IMR-90 (cell line): Measurements from ENCODE around the gene FCHSD2. TPM values are rescaled to one million over a fixed set of nuclear protein-coding genes. Genes with fewer than 3 reads are reported as not detected.
A peak's percentile ranks its signal among the peaks of the same experiment; 100 is the strongest.

ENCODE experiments used
- ATAC-seq: fragments of 200-7000 bp; cut with Tn5 transposase; 2 replicates; pipeline ENCODE4 v1.9.1; 2020; ENCODE audit warnings: low read depth, mild to moderate bottlenecking, moderate library complexity
- BruUV-seq: library from RNA; stranded (reverse); fragments of 400-500 nt; replicated peaks from 2 replicates; lab custom pipeline; 2021; lab: Mats Ljungman, UMichigan
- CTCF ChIA-PET: fragments of 300-600 bp; formaldehyde crosslinking; extraction: SDS; loops from one replicate; lab custom pipeline; 2021; ENCODE audit warnings: antibody characterized with exemption; lab: Yijun Ruan, JAX
- POLR2A ChIA-PET: fragments of 300-600 bp; sonication (Branson Sonifier 250); formaldehyde crosslinking; loops from one replicate; lab custom pipeline; 2022; ENCODE audit warnings: antibody characterized with exemption; ENCODE audit not compliant: unreplicated experiment; lab: Charles Lee
- DNase-seq: peaks from one replicate; pipeline ENCODE4 v3.0.0; 2013
- H2AFZ ChIP-seq: replicated peaks from 2 replicates; pipeline ENCODE3; 2013; ENCODE audit warnings: low read length, mild to moderate bottlenecking; ENCODE audit not compliant: poor library complexity
- H2AK5ac ChIP-seq: 2 replicates; pipeline ENCODE4 v1.6.1; 2013; ENCODE audit warnings: low read depth, low read length, inconsistent platforms
- H2AK9ac ChIP-seq: replicated peaks from 2 replicates; pipeline ENCODE3; 2013; ENCODE audit warnings: mild to moderate bottlenecking, low read depth, low read length, moderate library complexity; ENCODE audit not compliant: poor library complexity
- H2BK120ac ChIP-seq: 2 replicates; pipeline ENCODE4 v1.6.1; 2013; ENCODE audit warnings: low read depth, low read length, inconsistent platforms
- H2BK15ac ChIP-seq: 3 replicates; pipeline ENCODE4 v1.6.1; 2013; ENCODE audit warnings: low read depth, low read length, inconsistent platforms
- H2BK20ac ChIP-seq: 2 replicates; pipeline ENCODE4 v1.6.1; 2013; ENCODE audit warnings: low read depth, mild to moderate bottlenecking, inconsistent platforms, low read length, moderate library complexity
- H2BK5ac ChIP-seq: 2 replicates; pipeline ENCODE4 v1.6.1; 2013; ENCODE audit warnings: mild to moderate bottlenecking, low read depth, low read length, inconsistent platforms; ENCODE audit not compliant: poor library complexity, severe bottlenecking
- H3K14ac ChIP-seq: replicated peaks from 2 replicates; pipeline ENCODE4 v1.6.1; 2013; ENCODE audit warnings: low read depth, low read length, inconsistent platforms
- H3K18ac ChIP-seq: 2 replicates; pipeline ENCODE4 v1.6.1; 2013; ENCODE audit warnings: low read depth, low read length, control low read depth
- H3K23ac ChIP-seq: 2 replicates; pipeline ENCODE4 v1.6.1; 2013; ENCODE audit warnings: low read depth, low read length, inconsistent platforms
- H3K27ac ChIP-seq: 2 replicates; pipeline ENCODE4 v1.5.1; 2013; ENCODE audit warnings: mild to moderate bottlenecking, control low read depth, low read length; ENCODE audit not compliant: insufficient read depth
- H3K27me3 ChIP-seq: 2 replicates; pipeline ENCODE4 v1.6.1; 2013; ENCODE audit warnings: low read length; ENCODE audit not compliant: control insufficient read depth, insufficient read depth
- H3K36me3 ChIP-seq: 2 replicates; pipeline ENCODE4 v1.6.1; 2013; ENCODE audit warnings: low read length, mixed read lengths; ENCODE audit not compliant: control insufficient read depth, insufficient read depth
- H3K4ac ChIP-seq: 2 replicates; pipeline ENCODE4 v1.6.1; 2013; ENCODE audit warnings: low read depth, low read length, inconsistent platforms
- H3K4me1 ChIP-seq: 2 replicates; pipeline ENCODE4 v1.6.1; 2013; ENCODE audit warnings: low read length, mixed read lengths; ENCODE audit not compliant: control insufficient read depth, insufficient read depth
- H3K4me2 ChIP-seq: 2 replicates; pipeline ENCODE4 v1.6.1; 2013; ENCODE audit warnings: low read depth, mild to moderate bottlenecking, control low read depth, low read length, moderate library complexity
- H3K4me3 ChIP-seq: 2 replicates; pipeline ENCODE4 v1.5.1; 2013; ENCODE audit warnings: low read depth, mild to moderate bottlenecking, control low read depth, low read length, moderate library complexity; ENCODE audit not compliant: insufficient read depth
- H3K56ac ChIP-seq: 2 replicates; pipeline ENCODE4 v1.6.1; 2013; ENCODE audit warnings: low read length, inconsistent platforms; ENCODE audit not compliant: insufficient read depth; ENCODE audit errors: extremely low read depth
- H3K79me1 ChIP-seq, 2 experiments: 2 replicates each; pipeline ENCODE4 v1.6.1; 2013; ENCODE audit warnings: low read length in 2 of 2, inconsistent platforms in 1 of 2, low read depth in 1 of 2
- H3K9ac ChIP-seq: 2 replicates; pipeline ENCODE4 v1.6.1; 2013; ENCODE audit warnings: low read depth, low read length, control low read depth
- H3K9me1 ChIP-seq: 2 replicates; pipeline ENCODE4 v1.6.1; 2013; ENCODE audit warnings: low read length, inconsistent platforms; ENCODE audit not compliant: insufficient read depth
- H3K9me3 ChIP-seq: 2 replicates; pipeline ENCODE4 v1.6.1; 2013; ENCODE audit warnings: low read length; ENCODE audit not compliant: control insufficient read depth, insufficient read depth
- H4K20me1 ChIP-seq: 2 replicates; pipeline ENCODE4 v1.6.1; 2013; ENCODE audit warnings: low read length, inconsistent platforms; ENCODE audit not compliant: insufficient read depth
- H4K5ac ChIP-seq: 2 replicates; pipeline ENCODE4 v1.6.1; 2013; ENCODE audit warnings: mild to moderate bottlenecking, low read depth, low read length, control low read depth
- H4K8ac ChIP-seq, 2 experiments: 2 replicates each; pipeline ENCODE4 v1.6.1; 2013; ENCODE audit warnings: low read depth in 2 of 2, low read length in 2 of 2, control low read depth in 1 of 2, inconsistent platforms in 1 of 2
- H4K91ac ChIP-seq: 2 replicates; pipeline ENCODE4 v1.6.1; 2013; ENCODE audit warnings: low read depth, low read length, inconsistent platforms; ENCODE audit not compliant: insufficient read depth
- BHLHE40 ChIP-seq: fragments of 150-350 bp; IDR thresholded peaks from 2 replicates; pipeline ENCODE4 v1.6.1; 2016; ENCODE audit warnings: mild to moderate bottlenecking, low read depth, low read length
- CTCF ChIP-seq: conservative IDR thresholded peaks from 2 replicates; pipeline ENCODE4 v1.5.1; 2012; ENCODE audit warnings: mild to moderate bottlenecking, low read depth, low read length, improper control_type of control experiment
- FOS ChIP-seq: fragments of 150-350 bp; IDR thresholded peaks from 2 replicates; pipeline ENCODE4 v1.6.1; 2016; ENCODE audit warnings: low read depth, low read length
- MAFK ChIP-seq: IDR thresholded peaks from 2 replicates; pipeline ENCODE4 v1.6.1; 2012; ENCODE audit warnings: low read depth, low read length, improper control_type of control experiment
- MXI1 ChIP-seq: IDR thresholded peaks from 2 replicates; pipeline ENCODE4 v1.6.1; 2012; ENCODE audit warnings: low read depth, mild to moderate bottlenecking, low read length, moderate library complexity, borderline replicate concordance
- NFE2L2 ChIP-seq: fragments of 150-350 bp; IDR thresholded peaks from 2 replicates; pipeline ENCODE4 v1.6.1; 2016; ENCODE audit warnings: low read depth, mild to moderate bottlenecking, low read length
- POLR2A ChIP-seq: IDR thresholded peaks from 2 replicates; pipeline ENCODE4 v1.6.1; 2012; ENCODE audit warnings: mild to moderate bottlenecking, low read depth, low read length
- RAD21 ChIP-seq: IDR thresholded peaks from 2 replicates; pipeline ENCODE4 v1.6.1; 2012; ENCODE audit warnings: low read length, improper control_type of control experiment
- RFX5 ChIP-seq: IDR thresholded peaks from 2 replicates; pipeline ENCODE4 v1.8.0; 2012; ENCODE audit warnings: low read depth, mild to moderate bottlenecking, low read length, moderate library complexity
- SMC3 ChIP-seq: fragments of 150-350 bp; IDR thresholded peaks from 2 replicates; pipeline ENCODE4 v1.6.1; 2016; ENCODE audit warnings: low read depth, mild to moderate bottlenecking, antibody characterized with exemption, low read length, moderate library complexity
- USF2 ChIP-seq: fragments of 150-350 bp; IDR thresholded peaks from 2 replicates; pipeline ENCODE4 v1.6.1; 2017; ENCODE audit warnings: mild to moderate bottlenecking, antibody characterized with exemption, low read length, low read depth
- WGBS, 2 experiments: methylation state at CpG; one replicate each; pipeline versions ENCODE4 v1.1.5 to v1.1.7; 2013; ENCODE audit warnings: missing lambda C conversion rate in 2 of 2; ENCODE audit not compliant: insufficient read length in 1 of 2; ENCODE audit errors: extremely low coverage in 2 of 2; 5-methylcytosine and 5-hydroxymethylcytosine counted together
- dilution Hi-C: fragments of 300-500 bp; cut with HindIII; formaldehyde crosslinking; loops from one replicate; pipeline ENCODE4 v1.14.3; 2018; ENCODE audit warnings: low sequenced_read_pairs; ENCODE audit not compliant: unreplicated experiment
- in situ Hi-C: fragments of 300-500 bp; cut with MboI; formaldehyde crosslinking; loops from 3 replicates; pipeline ENCODE4 v1.14.3; 2019; ENCODE audit warnings: low sequenced_read_pairs, inconsistent platforms, mixed read lengths
- intact Hi-C: fragments of 100-400 bp; cut with micrococcal nuclease; formaldehyde crosslinking; loops from 2 replicates; pipeline ENCODE4 v1.10.0; 2022
- polyA plus RNA-seq, 3 experiments: library from polyadenylated mRNA; depleted of rRNA; stranded (reverse); fragments of >200 nt; gene quantifications; 2 replicates each; pipeline ENCODE4 v1.2.3, GENCODE V29; 2012; ENCODE audit warnings: low replicate concordance in 1 of 3
- total RNA-seq: library from RNA; depleted of rRNA; stranded (reverse); fragments of >200 nt; gene quantifications from 2 replicates; pipeline ENCODE4 v1.2.3, GENCODE V29; 2012
- TF ChIP-seq, protein P1 (sequence below): fragments of 150-350 bp; IDR thresholded peaks from 2 replicates; pipeline ENCODE4 v1.6.1; 2016; ENCODE audit warnings: low read depth, mild to moderate bottlenecking, low read length, moderate library complexity, borderline replicate concordance

The FCHSD2 gene
- total and polyA plus RNA-seq, 2 of the 4 experiments (the other 2 are of a cell fraction), result 5.9 to 18.7 TPM

DNA sequence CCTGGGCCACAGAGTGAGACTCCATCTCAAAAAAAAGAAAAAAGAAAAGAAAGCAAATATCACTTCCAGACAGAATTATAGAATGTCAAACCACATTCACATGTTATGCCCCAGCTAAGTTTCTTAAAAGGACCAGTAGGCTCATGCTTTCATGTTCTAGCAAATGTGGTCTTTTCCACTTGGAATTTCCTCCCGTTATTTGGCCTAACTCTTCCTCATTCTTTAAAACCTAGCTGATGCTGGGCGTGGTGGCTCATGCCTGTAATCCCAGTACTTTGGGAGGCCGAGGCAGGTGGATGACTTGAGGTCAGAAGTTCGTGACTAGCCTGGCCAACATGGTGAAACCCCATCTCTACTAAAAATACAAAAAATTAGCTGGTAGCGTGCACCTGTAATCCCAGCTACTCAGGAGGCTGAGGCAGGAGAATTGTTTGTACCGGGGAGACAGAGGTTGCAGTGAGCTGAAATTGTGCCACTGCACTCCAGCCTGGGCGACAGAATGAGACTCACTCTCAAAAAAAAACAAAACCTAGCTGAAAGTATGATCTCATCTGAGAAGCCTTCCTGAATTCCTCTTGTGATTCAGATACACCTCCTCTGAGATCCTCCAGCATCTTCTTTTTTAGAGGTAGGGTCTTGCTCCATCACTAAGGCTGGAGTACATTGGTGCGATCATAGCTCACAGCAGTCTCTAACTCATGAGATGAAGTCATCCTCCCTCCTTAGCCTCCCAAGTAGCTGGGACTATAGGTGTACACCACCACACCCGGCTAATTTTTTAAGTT lies 50.4 kb downstream of the FCHSD2 start:
- no peaks in the 10 kb centered on the region for H3K27me3 ChIP-seq
- peaks cover 23% of the 10 kb centered on the region; the same call in 1 of the 2 replicates for H4K20me1 ChIP-seq
- intact Hi-C loops (no loop called here), dilution Hi-C loops (no loop called here), in situ Hi-C loops (no loop called here)
- no peak overlapping the region for H3K9ac ChIP-seq
- no peak overlapping the region for H3K4ac ChIP-seq
- ChIA-PET POLR2A (no interaction called here), CTCF (interaction anchor here (0.6 kb wide), 1 partner anchor 26 kb away, joined by 4 read pairs; no protein-coding TSS in a partner anchor)
- no peaks in the 10 kb centered on the region; the same call in 1 of the 2 replicates for H3K36me3 ChIP-seq
- ATAC-seq (no peak), DNase-seq (peak; percentile 16)
- H3K4me2 ChIP-seq, result no peak overlapping the region
- no peak overlapping the region for H3K14ac ChIP-seq
- peaks cover 15% of the 10 kb centered on the region for H3K9me1 ChIP-seq
- no peak overlapping the region for H2BK15ac ChIP-seq
- no peak overlapping the region for H2BK20ac ChIP-seq
- no peak overlapping the region for H3K27ac ChIP-seq
- H2AK9ac ChIP-seq, result no peak overlapping the region
- H3K4me3 ChIP-seq, result no peak overlapping the region
- H3K9me3 ChIP-seq, result no peaks in the 10 kb centered on the region
- H2BK120ac ChIP-seq, result no peak overlapping the region
- TF ChIP-seq FOS, result no peak
- no peak for TF ChIP-seq POLR2A
- TF ChIP-seq BHLHE40, result no peak
- no peak for TF ChIP-seq MAFK
- TF ChIP-seq RFX5, result no peak
- TF ChIP-seq MXI1, result no peak
- no peak for TF ChIP-seq SMC3
- TF ChIP-seq CTCF, result no peak
- TF ChIP-seq, protein P1, sequence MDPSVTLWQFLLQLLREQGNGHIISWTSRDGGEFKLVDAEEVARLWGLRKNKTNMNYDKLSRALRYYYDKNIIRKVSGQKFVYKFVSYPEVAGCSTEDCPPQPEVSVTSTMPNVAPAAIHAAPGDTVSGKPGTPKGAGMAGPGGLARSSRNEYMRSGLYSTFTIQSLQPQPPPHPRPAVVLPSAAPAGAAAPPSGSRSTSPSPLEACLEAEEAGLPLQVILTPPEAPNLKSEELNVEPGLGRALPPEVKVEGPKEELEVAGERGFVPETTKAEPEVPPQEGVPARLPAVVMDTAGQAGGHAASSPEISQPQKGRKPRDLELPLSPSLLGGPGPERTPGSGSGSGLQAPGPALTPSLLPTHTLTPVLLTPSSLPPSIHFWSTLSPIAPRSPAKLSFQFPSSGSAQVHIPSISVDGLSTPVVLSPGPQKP, result no peak
- TF ChIP-seq RAD21, result no peak
- no peak for TF ChIP-seq USF2
- TF ChIP-seq NFE2L2, result no peak
- H3K23ac ChIP-seq, result no peak overlapping the region
- no peak overlapping the region for H3K18ac ChIP-seq
- no peak overlapping the region for H2BK5ac ChIP-seq
- H2AK5ac ChIP-seq, result no peak overlapping the region
- H4K8ac ChIP-seq, result no peak overlapping the region
- no peak overlapping the region for H4K5ac ChIP-seq
- H2AFZ ChIP-seq, result no peak overlapping the region
- no peak overlapping the region for H3K56ac ChIP-seq
- no peak overlapping the region for H4K91ac ChIP-seq
- peaks cover 18 to 49% of the 10 kb centered on the region in 2 experiments; a peak in 3 of 4 replicates for H3K79me1 ChIP-seq
- peaks cover 2% of the 10 kb centered on the region for H3K4me1 ChIP-seq
- 100% methylated on average over 1 of the region's 9 CpGs; no CpG with 5 or more reads in 1 of the 2 experiments for WGBS, 2 experiments
- BruUV-seq, result no TSS peak
